GM12864 (cell line): ENCODE data around the gene RETREG2.

Source experiments
- DNase-seq: peaks from one replicate; pipeline ENCODE4 v3.0.0-alpha.2; 2011; ENCODE audit warnings: low read depth
- H3K4me3 ChIP-seq: 2 replicates; pipeline ENCODE4 v1.5.1; 2011; ENCODE audit warnings: mild to moderate bottlenecking, low read depth, low read length, control low read depth
- CTCF ChIP-seq: IDR thresholded peaks from 2 replicates; pipeline ENCODE4 v1.5.1; 2011; ENCODE audit warnings: low read depth, mild to moderate bottlenecking, moderate library complexity, low read length, control low read depth, inconsistent platforms; ENCODE audit errors: missing control alignments

RETREG2 gene

GRCh38 chr2:219168526-219168925, 9.5 kb upstream of the RETREG2 start:
- no peak for TF ChIP-seq CTCF
- H3K4me3 ChIP-seq: no peak overlapping the region

GRCh38 chr2:219168932-219169331, 9.1 kb upstream of the RETREG2 start:
- DNase-seq: no peak
- TF ChIP-seq CTCF: no peak
- H3K4me3 ChIP-seq: no peak overlapping the region

More at GRCh38 chr2:219168526-219168925, 9.5 kb upstream of the RETREG2 start:
- no peak for DNase-seq

GRCh38 chr2:219169930-219170654, 8.0 kb upstream of the RETREG2 start, which contains the start of gene SLC23A3:
SLC23A3 (minus strand) TSS chr2:219170029; CDS start chr2:219169984, 45 bp downstream.
- DNase-seq: no peak
- no peak within 1 kb of the TSS for H3K4me3 ChIP-seq
- TF ChIP-seq CTCF: no peak

GRCh38 chr2:219171231-219171651, 6.8 kb upstream of the RETREG2 start:
- DNase-seq: no peak
- no peak overlapping the region for H3K4me3 ChIP-seq
- TF ChIP-seq CTCF: peak; percentile 71

- H3K4me3 ChIP-seq: no peak overlapping the region
- no peak for TF ChIP-seq CTCF
- DNase-seq: no peak
Measured at GRCh38 chr2:219172231-219173154, 5.6 kb upstream of the RETREG2 start.

GRCh38 chr2:219173176-219173575, 4.9 kb upstream of the RETREG2 start:
- no peak for TF ChIP-seq CTCF
- no peak for DNase-seq
- H3K4me3 ChIP-seq: no peak overlapping the region
